OCI-LY1 (cell line): ENCODE results near the gene NOD2.

ENCODE experiments used
- EZH2 ChIP-seq: fragments of 200-600 bp; sonication (generic), shearing (Covaris generic); IDR thresholded peaks from 2 replicates; pipeline ENCODE4 v1.8.0; 2017; ENCODE audit warnings: borderline replicate concordance, mixed run types, mild to moderate bottlenecking, antibody characterized with exemption, low read length, moderate library complexity, mixed read lengths
- TF ChIP-seq, protein P1 (sequence below): fragments of 200-600 bp; sonication (generic), shearing (Covaris generic); IDR thresholded peaks from 2 replicates; pipeline ENCODE4 v1.5.1; 2017; ENCODE audit warnings: mild to moderate bottlenecking, antibody characterized with exemption, low read length, moderate library complexity, mixed read lengths

DNA sequence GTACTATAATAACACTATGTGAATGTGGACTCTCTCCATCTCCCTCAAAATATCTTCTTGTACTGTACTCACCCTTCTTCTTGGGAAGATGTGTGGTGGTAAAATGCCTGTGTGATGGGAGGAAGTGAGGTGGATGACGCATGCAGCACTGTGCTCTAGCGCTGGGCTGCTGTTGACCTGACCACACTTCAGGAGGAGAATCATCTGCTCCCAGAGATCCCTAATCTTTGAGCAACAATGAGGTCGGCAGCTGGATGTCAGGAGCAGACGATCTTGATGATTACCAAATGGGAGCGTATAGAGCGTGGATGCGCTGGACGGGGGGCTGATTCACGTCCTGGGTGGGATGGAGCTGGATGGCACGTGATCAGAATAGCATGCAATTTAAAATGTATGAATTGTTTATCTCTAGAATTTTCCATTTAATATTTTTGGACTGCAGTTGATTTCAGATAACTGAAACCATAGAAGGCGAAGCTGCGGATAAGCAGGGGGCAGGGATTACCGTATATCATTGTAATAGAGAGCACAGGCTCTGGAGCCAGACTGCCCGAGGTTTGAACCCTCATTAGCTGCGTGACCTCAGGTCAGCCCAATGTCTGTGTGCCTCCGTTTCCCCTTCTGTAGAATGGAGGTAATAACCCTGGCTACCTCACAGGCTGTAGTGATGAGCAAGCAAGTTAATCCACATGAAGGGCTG, 24.8 kb downstream of the NOD2 start:
- TF ChIP-seq, protein P1, sequence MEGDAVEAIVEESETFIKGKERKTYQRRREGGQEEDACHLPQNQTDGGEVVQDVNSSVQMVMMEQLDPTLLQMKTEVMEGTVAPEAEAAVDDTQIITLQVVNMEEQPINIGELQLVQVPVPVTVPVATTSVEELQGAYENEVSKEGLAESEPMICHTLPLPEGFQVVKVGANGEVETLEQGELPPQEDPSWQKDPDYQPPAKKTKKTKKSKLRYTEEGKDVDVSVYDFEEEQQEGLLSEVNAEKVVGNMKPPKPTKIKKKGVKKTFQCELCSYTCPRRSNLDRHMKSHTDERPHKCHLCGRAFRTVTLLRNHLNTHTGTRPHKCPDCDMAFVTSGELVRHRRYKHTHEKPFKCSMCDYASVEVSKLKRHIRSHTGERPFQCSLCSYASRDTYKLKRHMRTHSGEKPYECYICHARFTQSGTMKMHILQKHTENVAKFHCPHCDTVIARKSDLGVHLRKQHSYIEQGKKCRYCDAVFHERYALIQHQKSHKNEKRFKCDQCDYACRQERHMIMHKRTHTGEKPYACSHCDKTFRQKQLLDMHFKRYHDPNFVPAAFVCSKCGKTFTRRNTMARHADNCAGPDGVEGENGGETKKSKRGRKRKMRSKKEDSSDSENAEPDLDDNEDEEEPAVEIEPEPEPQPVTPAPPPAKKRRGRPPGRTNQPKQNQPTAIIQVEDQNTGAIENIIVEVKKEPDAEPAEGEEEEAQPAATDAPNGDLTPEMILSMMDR: no peak
- TF ChIP-seq EZH2: no peak
